SK-N-SH treated with all-trans-retinoic acid at 6 μM for 48 hours (cell line): ENCODE results near the gene TTBK1.

Source experiments
- ATAC-seq: fragments of 200-7000 bp; cut with Tn5 transposase; 3 replicates; pipeline ENCODE4 v1.9.1; 2020; ENCODE audit warnings: mild to moderate bottlenecking, moderate library complexity
- ARNTL ChIP-seq: fragments of 450-650 bp; formaldehyde crosslinking; IDR thresholded peaks from 2 replicates; pipeline ENCODE4 v1.5.0; 2020; ENCODE audit warnings: low read depth, mild to moderate bottlenecking, moderate library complexity, borderline replicate concordance
- BACH2 ChIP-seq: fragments of 250-450 bp; sonication (Bioruptor Pico); IDR thresholded peaks from 2 replicates; pipeline ENCODE4 v1.9.0; 2021; ENCODE audit warnings: mild to moderate bottlenecking, borderline replicate concordance
- CSDC2 ChIP-seq: fragments of 250-450 bp; sonication (Bioruptor Pico); IDR thresholded peaks from 2 replicates; pipeline ENCODE4 v1.5.0; 2020; ENCODE audit warnings: mild to moderate bottlenecking, moderate library complexity
- GLIS3 ChIP-seq: fragments of 250-450 bp; sonication (Bioruptor Pico); IDR thresholded peaks from 2 replicates; pipeline ENCODE4 v1.5.0; 2020; ENCODE audit warnings: mild to moderate bottlenecking, moderate library complexity
- PPARA ChIP-seq: fragments of 250-450 bp; sonication (Bioruptor Pico); IDR thresholded peaks from 2 replicates; pipeline ENCODE4 v1.5.0; 2020; ENCODE audit warnings: mild to moderate bottlenecking, borderline replicate concordance
- RARB ChIP-seq: fragments of 250-450 bp; sonication (Bioruptor Pico); IDR thresholded peaks from 2 replicates; pipeline ENCODE4 v1.8.0; 2021; ENCODE audit warnings: mild to moderate bottlenecking, moderate library complexity
- SNAI2 ChIP-seq: fragments of 250-450 bp; sonication (Bioruptor Pico); IDR thresholded peaks from 2 replicates; pipeline ENCODE4 v1.5.0; 2020; ENCODE audit warnings: mild to moderate bottlenecking, moderate library complexity
- TCF4 ChIP-seq: fragments of 250-450 bp; sonication (Bioruptor Pico); IDR thresholded peaks from 2 replicates; pipeline ENCODE4 v1.8.0; 2021; ENCODE audit warnings: mild to moderate bottlenecking, moderate library complexity, borderline replicate concordance
- TOX ChIP-seq: fragments of 250-450 bp; sonication (Bioruptor Pico); IDR thresholded peaks from 2 replicates; pipeline ENCODE4 v1.8.0; 2021; ENCODE audit warnings: mild to moderate bottlenecking, moderate library complexity, borderline replicate concordance
- ZFP3 ChIP-seq: fragments of 250-450 bp; sonication (Bioruptor Pico); IDR thresholded peaks from 2 replicates; pipeline ENCODE4 v1.5.0; 2020; ENCODE audit warnings: mild to moderate bottlenecking, moderate library complexity
- ZFP30 ChIP-seq: fragments of 450-650 bp; formaldehyde crosslinking; IDR thresholded peaks from 2 replicates; pipeline ENCODE4 v1.5.0; 2022; ENCODE audit warnings: mild to moderate bottlenecking, moderate library complexity
- ZNF565 ChIP-seq: fragments of 450-650 bp; formaldehyde crosslinking; conservative IDR thresholded peaks from 2 replicates; pipeline ENCODE4 v1.5.0; 2020; ENCODE audit warnings: low read depth, mild to moderate bottlenecking, moderate library complexity
- ZNF70 ChIP-seq: fragments of 450-650 bp; formaldehyde crosslinking; IDR thresholded peaks from 2 replicates; pipeline ENCODE4 v1.5.0; 2020; ENCODE audit warnings: mild to moderate bottlenecking, moderate library complexity
- ZNF8 ChIP-seq: fragments of 450-650 bp; formaldehyde crosslinking; IDR thresholded peaks from 2 replicates; pipeline ENCODE4 v1.5.0; 2020; ENCODE audit warnings: mild to moderate bottlenecking, moderate library complexity
- TF ChIP-seq, protein P1 (sequence below): fragments of 250-450 bp; sonication (Bioruptor Pico); IDR thresholded peaks from 2 replicates; pipeline ENCODE4 v1.5.0; 2020; ENCODE audit warnings: mild to moderate bottlenecking, moderate library complexity
- TF ChIP-seq, protein P2 (sequence below): fragments of 250-450 bp; sonication (Bioruptor Pico); IDR thresholded peaks from 2 replicates; pipeline ENCODE4 v1.5.1; 2020; ENCODE audit warnings: low read depth, mild to moderate bottlenecking, moderate library complexity
- TF ChIP-seq, protein P3 (sequence below): fragments of 250-450 bp; sonication (Bioruptor Pico); IDR thresholded peaks from 2 replicates; pipeline ENCODE4 v1.8.0; 2021; ENCODE audit warnings: low read depth, mild to moderate bottlenecking, moderate library complexity, borderline replicate concordance
- TF ChIP-seq, protein P4 (sequence below): fragments of 250-450 bp; sonication (Bioruptor Pico); IDR thresholded peaks from 2 replicates; pipeline ENCODE4 v1.8.0; 2020; ENCODE audit warnings: mild to moderate bottlenecking, moderate library complexity, borderline replicate concordance
- TF ChIP-seq, protein P5 (sequence below): fragments of 250-450 bp; sonication (Bioruptor Pico); IDR thresholded peaks from 2 replicates; pipeline ENCODE4 v1.5.1; 2021; ENCODE audit warnings: mild to moderate bottlenecking, moderate library complexity

TTBK1 gene

DNA sequence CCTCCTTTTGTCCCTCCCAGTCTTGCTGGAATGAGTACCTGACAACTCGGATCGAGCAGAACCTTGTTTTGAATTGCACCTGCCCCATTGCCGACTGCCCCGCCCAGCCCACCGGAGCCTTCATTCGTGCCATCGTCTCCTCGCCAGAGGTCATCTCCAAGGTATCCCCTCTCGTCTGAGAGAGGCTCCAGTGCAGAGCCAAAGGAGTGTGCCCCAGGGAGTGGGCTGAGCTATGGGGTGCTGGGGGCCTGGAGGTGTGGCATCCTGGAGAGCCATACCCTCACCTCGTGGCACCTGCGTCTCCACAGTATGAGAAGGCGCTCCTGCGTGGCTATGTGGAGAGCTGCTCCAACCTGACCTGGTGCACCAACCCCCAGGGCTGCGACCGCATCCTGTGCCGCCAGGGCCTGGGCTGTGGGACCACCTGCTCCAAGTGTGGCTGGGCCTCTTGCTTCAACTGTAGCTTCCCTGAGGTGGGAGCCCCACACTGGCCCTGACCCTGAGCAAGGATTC, 22.8 kb upstream of the TTBK1 start:
- ATAC-seq = no peak

DNA sequence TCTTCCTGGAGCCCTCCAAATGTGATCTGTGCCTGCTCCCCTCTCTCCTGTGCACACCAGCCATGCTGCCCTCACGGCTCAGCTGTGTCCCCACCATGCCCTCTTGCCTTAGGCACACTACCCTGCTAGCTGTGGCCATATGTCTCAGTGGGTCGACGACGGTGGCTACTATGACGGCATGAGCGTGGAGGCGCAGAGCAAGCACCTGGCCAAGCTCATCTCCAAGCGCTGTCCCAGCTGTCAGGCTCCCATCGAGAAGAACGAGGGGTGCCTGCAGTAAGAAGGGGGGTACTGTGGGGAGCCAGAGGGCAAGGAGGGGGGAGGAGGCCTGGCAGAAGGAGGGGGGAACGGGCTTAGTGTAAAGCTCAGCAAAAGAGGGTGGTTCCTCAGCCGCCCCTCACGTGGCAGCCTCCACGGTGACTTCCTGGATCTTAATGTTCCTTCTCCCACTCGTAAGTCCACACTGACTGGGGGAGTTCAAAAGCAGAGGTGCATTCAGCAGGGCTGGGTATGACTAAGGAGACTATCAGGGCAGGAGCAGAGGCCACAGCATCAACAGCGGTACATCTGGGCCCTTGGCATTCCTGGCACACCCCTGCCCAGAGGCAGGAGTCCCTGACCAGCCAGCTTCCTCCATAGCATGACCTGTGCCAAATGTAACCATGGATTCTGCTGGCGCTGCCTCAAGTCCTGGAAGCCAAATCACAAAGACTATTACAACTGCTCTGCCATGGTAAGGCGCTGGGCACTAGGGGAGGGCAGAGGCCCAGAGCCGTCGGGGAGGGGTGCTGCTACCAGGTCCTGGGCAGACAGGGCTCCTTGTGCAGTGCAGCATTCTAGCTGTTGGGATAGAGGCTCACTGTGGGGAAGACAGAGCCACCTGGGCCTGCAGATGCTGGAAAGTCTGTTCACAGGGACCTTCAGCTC, 22.0 kb upstream of the TTBK1 start:
- TF ChIP-seq, protein P1, sequence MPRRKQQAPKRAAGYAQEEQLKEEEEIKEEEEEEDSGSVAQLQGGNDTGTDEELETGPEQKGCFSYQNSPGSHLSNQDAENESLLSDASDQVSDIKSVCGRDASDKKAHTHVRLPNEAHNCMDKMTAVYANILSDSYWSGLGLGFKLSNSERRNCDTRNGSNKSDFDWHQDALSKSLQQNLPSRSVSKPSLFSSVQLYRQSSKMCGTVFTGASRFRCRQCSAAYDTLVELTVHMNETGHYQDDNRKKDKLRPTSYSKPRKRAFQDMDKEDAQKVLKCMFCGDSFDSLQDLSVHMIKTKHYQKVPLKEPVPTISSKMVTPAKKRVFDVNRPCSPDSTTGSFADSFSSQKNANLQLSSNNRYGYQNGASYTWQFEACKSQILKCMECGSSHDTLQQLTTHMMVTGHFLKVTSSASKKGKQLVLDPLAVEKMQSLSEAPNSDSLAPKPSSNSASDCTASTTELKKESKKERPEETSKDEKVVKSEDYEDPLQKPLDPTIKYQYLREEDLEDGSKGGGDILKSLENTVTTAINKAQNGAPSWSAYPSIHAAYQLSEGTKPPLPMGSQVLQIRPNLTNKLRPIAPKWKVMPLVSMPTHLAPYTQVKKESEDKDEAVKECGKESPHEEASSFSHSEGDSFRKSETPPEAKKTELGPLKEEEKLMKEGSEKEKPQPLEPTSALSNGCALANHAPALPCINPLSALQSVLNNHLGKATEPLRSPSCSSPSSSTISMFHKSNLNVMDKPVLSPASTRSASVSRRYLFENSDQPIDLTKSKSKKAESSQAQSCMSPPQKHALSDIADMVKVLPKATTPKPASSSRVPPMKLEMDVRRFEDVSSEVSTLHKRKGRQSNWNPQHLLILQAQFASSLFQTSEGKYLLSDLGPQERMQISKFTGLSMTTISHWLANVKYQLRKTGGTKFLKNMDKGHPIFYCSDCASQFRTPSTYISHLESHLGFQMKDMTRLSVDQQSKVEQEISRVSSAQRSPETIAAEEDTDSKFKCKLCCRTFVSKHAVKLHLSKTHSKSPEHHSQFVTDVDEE (CRISPR knock-in tag) = no peak
- TF ChIP-seq, protein P2, sequence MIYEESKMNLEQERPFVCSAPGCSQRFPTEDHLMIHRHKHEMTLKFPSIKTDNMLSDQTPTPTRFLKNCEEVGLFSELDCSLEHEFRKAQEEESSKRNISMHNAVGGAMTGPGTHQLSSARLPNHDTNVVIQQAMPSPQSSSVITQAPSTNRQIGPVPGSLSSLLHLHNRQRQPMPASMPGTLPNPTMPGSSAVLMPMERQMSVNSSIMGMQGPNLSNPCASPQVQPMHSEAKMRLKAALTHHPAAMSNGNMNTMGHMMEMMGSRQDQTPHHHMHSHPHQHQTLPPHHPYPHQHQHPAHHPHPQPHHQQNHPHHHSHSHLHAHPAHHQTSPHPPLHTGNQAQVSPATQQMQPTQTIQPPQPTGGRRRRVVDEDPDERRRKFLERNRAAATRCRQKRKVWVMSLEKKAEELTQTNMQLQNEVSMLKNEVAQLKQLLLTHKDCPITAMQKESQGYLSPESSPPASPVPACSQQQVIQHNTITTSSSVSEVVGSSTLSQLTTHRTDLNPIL (CRISPR knock-in tag) = no peak
- TF ChIP-seq GLIS3 (CRISPR knock-in tag) (no peak), CSDC2 (CRISPR knock-in tag) (no peak), ARNTL (no peak)
- ATAC-seq = peak; percentile 15

More for the DNA sequence above, 22.8 kb upstream of the TTBK1 start:
- TF ChIP-seq, protein P3, sequence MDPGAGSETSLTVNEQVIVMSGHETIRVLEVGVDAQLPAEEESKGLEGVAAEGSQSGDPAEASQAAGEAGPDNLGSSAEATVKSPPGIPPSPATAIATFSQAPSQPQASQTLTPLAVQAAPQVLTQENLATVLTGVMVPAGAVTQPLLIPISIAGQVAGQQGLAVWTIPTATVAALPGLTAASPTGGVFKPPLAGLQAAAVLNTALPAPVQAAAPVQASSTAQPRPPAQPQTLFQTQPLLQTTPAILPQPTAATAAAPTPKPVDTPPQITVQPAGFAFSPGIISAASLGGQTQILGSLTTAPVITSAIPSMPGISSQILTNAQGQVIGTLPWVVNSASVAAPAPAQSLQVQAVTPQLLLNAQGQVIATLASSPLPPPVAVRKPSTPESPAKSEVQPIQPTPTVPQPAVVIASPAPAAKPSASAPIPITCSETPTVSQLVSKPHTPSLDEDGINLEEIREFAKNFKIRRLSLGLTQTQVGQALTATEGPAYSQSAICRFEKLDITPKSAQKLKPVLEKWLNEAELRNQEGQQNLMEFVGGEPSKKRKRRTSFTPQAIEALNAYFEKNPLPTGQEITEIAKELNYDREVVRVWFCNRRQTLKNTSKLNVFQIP (CRISPR knock-in tag) = no peak
- TF ChIP-seq BACH2 (no peak), ZNF8 (CRISPR knock-in tag) (no peak)

DNA sequence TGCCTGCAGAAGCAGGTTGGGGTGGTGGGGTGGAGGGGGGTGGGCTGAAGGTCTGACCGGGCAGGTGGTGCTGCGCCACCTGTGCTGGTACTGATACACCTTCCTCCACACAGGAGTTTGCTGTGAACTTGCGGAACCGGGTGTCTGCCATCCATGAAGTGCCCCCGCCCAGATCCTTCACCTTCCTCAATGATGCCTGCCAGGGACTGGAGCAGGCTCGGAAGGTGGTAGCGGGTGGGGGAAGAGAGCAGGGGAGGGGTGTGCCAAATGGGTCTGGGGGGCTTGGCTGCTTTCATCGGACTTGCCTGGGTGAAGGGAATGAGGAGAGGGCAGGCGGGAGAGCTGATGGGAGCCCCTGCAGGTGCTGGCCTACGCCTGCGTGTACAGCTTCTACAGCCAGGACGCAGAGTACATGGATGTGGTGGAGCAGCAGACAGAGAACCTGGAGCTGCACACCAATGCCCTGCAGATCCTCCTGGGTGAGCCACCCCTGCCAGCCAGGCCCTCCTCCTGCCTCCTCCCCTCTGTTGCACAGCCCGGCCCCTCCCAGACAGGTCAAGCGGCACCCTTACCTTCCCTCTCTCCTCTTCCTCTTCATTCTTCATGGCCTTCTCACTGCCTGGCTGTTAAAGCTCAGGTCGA, 20.7 kb upstream of the TTBK1 start:
- ATAC-seq = no peak
- TF ChIP-seq SNAI2 (CRISPR knock-in tag) (no peak), TCF4 (CRISPR knock-in tag) (no peak), ZNF70 (CRISPR knock-in tag) (no peak), RARB (no peak), ZNF8 (CRISPR knock-in tag) (no peak), GLIS3 (CRISPR knock-in tag) (no peak), PPARA (CRISPR knock-in tag) (no peak), TOX (CRISPR knock-in tag) (no peak), ARNTL (no peak), CSDC2 (CRISPR knock-in tag) (no peak), ZFP3 (CRISPR knock-in tag) (no peak), ZNF565 (CRISPR knock-in tag) (no peak), ZFP30 (CRISPR knock-in tag) (no peak)
- TF ChIP-seq, protein P1 (CRISPR knock-in tag) = no peak
- TF ChIP-seq, protein P4, sequence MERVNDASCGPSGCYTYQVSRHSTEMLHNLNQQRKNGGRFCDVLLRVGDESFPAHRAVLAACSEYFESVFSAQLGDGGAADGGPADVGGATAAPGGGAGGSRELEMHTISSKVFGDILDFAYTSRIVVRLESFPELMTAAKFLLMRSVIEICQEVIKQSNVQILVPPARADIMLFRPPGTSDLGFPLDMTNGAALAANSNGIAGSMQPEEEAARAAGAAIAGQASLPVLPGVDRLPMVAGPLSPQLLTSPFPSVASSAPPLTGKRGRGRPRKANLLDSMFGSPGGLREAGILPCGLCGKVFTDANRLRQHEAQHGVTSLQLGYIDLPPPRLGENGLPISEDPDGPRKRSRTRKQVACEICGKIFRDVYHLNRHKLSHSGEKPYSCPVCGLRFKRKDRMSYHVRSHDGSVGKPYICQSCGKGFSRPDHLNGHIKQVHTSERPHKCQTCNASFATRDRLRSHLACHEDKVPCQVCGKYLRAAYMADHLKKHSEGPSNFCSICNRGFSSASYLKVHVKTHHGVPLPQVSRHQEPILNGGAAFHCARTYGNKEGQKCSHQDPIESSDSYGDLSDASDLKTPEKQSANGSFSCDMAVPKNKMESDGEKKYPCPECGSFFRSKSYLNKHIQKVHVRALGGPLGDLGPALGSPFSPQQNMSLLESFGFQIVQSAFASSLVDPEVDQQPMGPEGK = no peak
- TF ChIP-seq, protein P3 (CRISPR knock-in tag) = no peak
- TF ChIP-seq, protein P2 (CRISPR knock-in tag) = no peak
- TF ChIP-seq, protein P5, sequence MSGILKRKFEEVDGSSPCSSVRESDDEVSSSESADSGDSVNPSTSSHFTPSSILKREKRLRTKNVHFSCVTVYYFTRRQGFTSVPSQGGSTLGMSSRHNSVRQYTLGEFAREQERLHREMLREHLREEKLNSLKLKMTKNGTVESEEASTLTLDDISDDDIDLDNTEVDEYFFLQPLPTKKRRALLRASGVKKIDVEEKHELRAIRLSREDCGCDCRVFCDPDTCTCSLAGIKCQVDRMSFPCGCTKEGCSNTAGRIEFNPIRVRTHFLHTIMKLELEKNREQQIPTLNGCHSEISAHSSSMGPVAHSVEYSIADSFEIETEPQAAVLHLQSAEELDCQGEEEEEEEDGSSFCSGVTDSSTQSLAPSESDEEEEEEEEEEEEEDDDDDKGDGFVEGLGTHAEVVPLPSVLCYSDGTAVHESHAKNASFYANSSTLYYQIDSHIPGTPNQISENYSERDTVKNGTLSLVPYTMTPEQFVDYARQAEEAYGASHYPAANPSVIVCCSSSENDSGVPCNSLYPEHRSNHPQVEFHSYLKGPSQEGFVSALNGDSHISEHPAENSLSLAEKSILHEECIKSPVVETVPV (CRISPR knock-in tag) = no peak
